Measurements from ENCODE around the gene CCDC191. TPM values are rescaled to one million over a fixed set of nuclear protein-coding genes. Genes with fewer than 3 reads are reported as not detected.

The CCDC191 gene
- total RNA-seq, 1 experiment from 2014 or later: 0.54 TPM

GRCh38 chr3:113985541-113985940 is 70.8 kb downstream of the CCDC191 start:
- in situ Hi-C loops (cut with HindIII; ENCODE audit: low sequenced_read_pairs): no loop called here
- DNase-seq (ENCODE audit: low spot score): no peak

DNA sequence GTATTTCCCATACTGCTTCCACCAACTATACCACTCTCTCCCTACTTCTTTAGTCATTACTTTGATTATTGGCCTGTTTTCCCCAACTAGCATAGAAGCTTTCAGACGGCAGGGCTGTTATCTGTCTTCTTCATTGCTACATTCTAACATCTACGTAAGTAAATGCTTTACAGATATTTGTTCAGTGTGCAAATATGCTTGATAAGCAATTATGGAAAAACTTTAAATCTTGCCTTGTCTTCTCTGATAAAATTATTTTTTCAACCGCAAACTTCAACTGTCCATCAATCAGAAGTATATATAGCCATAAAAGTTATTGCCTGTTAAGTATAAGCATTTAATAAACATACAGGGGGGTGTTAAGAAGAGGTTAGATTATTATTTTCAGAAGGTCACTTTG is 72.8 kb downstream of the CCDC191 start:
- in situ Hi-C loops (cut with HindIII; ENCODE audit: low sequenced_read_pairs): no loop called here
- no peak for DNase-seq (ENCODE audit: low spot score)

DNA sequence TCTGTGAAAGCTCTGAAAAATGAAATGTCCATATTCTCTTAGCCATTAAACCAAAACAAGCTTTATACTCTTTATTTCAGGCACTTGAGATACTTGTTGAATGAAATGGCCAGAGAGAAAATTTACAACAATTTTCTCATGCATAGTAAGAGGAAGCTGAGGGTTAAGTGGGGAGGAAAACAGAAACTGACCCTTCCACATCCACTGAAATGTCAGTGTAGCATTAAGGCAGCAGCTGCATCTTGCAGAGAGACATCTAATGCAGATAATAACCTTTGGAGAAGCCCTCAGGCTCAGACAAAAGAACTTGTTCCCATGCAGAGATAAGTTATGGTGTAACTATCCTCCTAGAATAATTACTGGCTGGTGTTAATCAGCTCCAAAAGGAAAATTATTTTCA is 74.5 kb downstream of the CCDC191 start:
- in situ Hi-C loops (cut with HindIII; ENCODE audit: low sequenced_read_pairs): no loop called here
- no peak for DNase-seq (ENCODE audit: low spot score)

- in situ Hi-C loops (cut with HindIII; ENCODE audit: low sequenced_read_pairs): no loop called here
- DNase-seq (ENCODE audit: low spot score): no peak
Measured at GRCh38 chr3:113979916-113980315, 76.4 kb downstream of the CCDC191 start.

DNA sequence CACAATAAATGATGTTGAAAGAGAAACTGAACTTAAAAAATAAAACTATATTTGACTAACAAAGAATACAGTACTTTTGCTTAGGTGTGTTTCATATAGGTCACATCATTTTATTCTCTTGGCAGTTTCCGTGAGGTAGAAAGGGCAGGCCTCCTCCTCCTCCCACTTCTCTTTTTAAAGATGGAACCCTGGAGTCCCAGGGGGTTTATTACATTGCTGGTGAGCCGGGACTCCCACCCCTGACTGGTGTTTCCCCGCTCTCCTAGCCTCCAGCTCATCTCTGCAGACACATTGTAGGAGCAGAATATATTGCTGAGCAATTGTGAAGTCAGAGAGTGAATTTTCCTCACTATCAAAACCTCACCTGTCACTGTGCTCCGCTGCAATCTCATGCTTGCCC is 78.5 kb downstream of the CCDC191 start:
- in situ Hi-C loops (cut with HindIII; ENCODE audit: low sequenced_read_pairs): no loop called here
- no peak for DNase-seq (ENCODE audit: low spot score)

GRCh38 chr3:113968986-113969385 is 87.3 kb downstream of the CCDC191 start:
- no peak for DNase-seq (ENCODE audit: low spot score)
- in situ Hi-C loops (cut with HindIII; ENCODE audit: low sequenced_read_pairs): no loop called here

DNA sequence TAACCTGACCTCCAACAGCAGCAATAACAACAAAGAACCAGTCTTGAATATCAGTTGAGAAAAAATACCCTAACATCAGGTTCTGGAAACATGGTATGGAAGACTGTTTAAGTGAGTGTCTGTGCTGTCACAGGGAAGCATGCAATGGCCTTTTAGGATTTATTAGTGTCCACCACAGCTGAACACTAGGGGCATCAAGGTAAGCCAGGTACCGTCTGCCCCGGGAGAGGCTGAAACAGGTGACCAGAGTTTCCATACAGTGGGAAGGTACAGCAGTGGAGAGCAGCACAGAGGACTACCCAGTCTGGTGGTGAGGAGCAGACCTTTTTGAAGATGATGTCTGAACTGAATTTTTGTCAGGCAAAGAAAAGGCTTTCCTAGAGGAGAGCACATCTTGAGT is 90.2 kb downstream of the CCDC191 start:
- no peak for DNase-seq (ENCODE audit: low spot score)
- in situ Hi-C loops (cut with HindIII; ENCODE audit: low sequenced_read_pairs): no loop called here

GRCh38 chr3:113963879-113964278 is 92.4 kb downstream of the CCDC191 start:
- in situ Hi-C loops (cut with HindIII; ENCODE audit: low sequenced_read_pairs): no loop called here
- DNase-seq (ENCODE audit: low spot score): no peak

DNA sequence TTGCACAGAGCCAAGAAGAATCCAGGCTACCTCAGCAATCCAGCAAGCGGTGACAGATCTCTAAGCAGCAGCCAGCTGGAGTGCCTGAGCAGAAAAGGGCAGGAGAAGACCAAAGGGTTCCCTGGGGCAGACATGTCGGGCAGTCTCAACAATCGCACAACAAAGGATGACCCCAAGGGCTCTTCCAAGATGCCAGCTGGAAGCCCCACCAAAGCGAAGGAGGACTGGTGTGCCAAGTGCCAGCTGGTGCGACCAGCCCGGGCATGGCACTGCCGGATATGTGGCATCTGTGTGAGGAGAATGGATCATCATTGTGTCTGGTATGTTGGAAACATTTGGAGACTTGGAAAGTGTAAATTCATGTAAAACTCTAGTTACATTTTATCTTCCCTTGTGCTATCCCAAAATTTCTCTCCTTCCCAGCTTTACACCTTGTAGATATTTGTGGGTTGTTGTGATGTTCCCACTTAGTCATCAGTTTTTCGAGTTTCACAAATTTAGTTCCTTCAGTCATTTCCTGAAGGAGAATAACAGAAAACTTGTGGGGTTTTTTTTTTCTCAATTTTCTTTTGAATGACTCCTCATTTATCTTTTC is 102.1 kb downstream of the CCDC191 start:
- in situ Hi-C loops (cut with HindIII; ENCODE audit: low sequenced_read_pairs): no loop called here
- DNase-seq (ENCODE audit: low spot score): peak; percentile 80

DNA sequence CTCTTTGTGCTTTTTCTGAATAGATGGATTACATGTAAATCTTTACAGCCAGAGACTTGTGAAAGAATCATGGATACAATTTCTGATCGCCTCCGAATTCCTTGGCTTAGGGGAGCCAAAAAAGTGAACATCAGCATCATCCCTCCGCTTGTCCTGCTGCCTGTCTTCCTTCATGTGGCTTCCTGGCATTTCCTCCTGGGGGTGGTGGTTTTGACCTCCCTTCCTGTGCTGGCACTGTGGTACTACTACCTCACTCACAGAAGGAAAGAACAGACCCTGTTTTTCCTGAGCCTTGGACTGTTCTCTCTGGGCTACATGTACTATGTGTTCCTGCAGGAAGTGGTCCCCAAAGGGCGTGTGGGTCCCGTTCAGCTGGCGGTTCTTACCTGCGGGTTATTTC is 102.6 kb downstream of the CCDC191 start:
- in situ Hi-C loops (cut with HindIII; ENCODE audit: low sequenced_read_pairs): no loop called here
- DNase-seq (ENCODE audit: low spot score): no peak

DNA sequence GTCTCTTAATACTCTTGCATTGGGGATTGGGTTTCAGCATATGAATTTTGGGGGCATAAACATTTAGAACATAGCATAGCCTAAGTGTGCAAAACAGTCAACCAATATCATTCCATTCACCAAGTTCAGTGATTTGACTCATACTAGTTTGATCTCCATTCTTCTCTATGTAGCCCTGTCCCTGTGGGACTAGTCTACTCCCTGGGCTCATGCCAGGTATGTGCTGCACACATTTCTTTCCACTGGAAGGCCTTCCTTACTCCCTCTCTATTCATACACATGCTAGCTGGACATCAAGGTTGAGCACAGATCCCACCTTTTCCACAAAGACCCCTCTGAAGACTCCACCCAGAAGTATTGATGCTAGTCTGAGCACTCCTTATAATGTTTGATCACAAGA is 103.4 kb downstream of the CCDC191 start:
- in situ Hi-C loops (cut with HindIII; ENCODE audit: low sequenced_read_pairs): no loop called here
- DNase-seq (ENCODE audit: low spot score): no peak

DNA sequence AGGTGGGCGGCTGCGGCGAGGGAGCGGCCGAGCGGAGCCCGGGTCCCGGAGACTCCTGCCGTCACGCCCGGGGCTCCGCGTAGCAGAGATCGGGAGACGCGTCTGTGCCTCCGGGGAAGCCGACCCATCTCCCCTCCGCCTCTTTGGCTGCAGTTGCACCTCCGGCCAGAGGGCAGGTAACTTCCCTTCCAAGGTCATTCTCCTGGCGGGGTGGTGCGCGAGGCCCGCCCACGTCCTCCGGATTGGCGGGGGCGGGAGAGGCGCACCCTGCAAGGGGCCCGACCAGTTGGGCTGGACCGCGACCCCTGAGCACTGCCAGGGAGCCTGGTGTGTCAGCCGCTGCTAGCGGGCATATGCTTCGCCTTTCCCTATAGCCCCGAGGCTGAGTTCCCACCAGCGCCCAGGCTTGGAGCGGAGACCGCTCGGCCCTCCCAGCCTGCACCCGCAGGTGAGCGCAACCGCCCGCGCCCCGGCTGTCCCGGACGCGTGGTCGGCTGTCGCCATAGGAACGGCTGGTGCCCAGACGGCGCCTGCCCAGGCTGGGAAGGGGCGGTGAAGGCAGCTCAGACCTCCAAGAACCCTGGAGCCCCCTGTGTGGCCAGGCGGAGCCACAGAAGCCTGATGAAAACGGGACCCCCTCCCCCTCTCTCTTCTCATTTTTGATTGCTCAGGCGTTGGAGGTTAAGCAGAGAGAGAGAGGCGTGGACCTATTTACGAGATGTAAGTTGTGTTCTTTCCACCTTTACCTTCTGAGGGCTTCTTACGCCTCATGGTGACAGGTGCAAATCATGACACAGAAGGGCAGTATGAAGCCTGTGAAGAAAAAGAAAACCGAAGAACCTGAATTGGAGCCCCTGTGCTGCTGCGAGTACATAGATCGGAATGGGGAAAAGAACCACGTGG is 108.1 kb downstream of the CCDC191 start:
- DNase-seq (ENCODE audit: low spot score): peak; percentile 49
- in situ Hi-C loops (cut with HindIII; ENCODE audit: low sequenced_read_pairs): no loop called here

DNA sequence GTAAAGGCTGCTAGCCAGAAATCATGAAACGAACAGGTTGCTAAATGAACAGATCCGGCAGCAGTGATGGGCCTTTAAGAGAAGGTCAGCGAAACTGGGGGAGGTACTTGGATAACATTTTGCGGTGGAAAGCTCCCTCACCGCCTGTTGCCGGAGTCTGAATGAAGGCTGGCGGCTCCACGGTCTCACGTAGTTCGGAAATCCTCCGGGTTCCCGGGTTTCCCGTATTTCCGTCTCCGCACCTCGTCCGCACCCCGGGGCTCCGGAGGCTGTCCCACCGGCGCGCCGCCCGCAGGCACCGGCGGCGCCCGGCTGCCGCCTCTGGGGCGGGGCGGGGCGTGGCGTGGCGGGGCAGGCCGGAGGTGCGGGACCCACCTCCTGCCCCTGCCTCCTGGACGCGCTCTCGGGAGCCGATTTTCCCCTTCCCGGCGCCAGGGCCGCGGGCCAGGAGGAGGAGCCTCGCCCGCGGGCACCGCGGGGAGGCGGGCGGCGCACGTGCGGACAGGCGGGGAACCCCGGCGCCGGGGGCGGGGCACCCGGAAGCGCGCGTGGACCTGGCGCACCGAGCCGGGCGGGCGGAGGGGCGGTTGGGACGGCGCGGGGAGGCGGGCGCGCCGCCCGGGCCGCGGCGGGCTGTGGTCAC is 108.8 kb downstream of the CCDC191 start, which contains the start of gene ZDHHC23:
ZDHHC23 (plus strand) TSS at position 642 of the 643 bp plus-strand sequence. CDS start 790 bp downstream, outside the sequence.
- peak; percentile 75 for DNase-seq (ENCODE audit: low spot score)
- in situ Hi-C loops (cut with HindIII; ENCODE audit: low sequenced_read_pairs): no loop called here

GRCh38 chr3:113946831-113947230 is 109.5 kb downstream of the CCDC191 start:
- in situ Hi-C loops (cut with HindIII; ENCODE audit: low sequenced_read_pairs): no loop called here

GRCh38 chr3:113927556-113927955 is 128.8 kb downstream of the CCDC191 start:
- in situ Hi-C loops (cut with HindIII; ENCODE audit: low sequenced_read_pairs): no loop called here
- DNase-seq (ENCODE audit: low spot score): no peak

More at GRCh38 chr3:113946831-113947230, 109.5 kb downstream of the CCDC191 start:
- no peak for DNase-seq (ENCODE audit: low spot score)

DNA sequence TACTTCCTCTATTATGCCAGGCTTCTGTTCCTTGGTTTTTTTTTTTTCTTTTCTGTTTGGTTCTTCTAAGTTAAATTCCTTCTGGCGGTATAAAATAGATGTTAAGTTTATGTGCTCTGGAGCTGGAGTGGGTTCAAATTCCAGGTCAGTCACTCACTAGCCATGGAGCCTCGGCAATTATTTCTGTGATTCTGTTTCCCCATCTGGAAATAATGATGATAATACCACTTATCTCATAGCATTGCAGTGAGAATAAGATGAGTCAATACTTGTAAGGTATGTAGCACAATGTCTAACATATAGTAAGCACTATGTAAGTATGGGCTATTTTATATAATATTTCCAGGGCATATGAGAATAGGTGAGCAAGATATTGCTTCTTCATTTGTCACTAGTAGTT is 141.7 kb downstream of the CCDC191 start:
- in situ Hi-C loops (cut with HindIII; ENCODE audit: low sequenced_read_pairs): no loop called here
- DNase-seq (ENCODE audit: low spot score): no peak

Data from G401 (cell line).